ENCODE data around the gene CLK1. TPM values are rescaled to one million over a fixed set of nuclear protein-coding genes. Genes with fewer than 3 reads are reported as not detected.

CLK1 gene
- total RNA-seq, 2 experiments from 2014 or later = 74.9 to 104 TPM

GRCh38 chr2:200909958-200910357 is 45.5 kb upstream of the CLK1 start:
- BruUV-seq (replicated peaks) = no TSS peak
- TF ChIP-seq, protein P1, sequence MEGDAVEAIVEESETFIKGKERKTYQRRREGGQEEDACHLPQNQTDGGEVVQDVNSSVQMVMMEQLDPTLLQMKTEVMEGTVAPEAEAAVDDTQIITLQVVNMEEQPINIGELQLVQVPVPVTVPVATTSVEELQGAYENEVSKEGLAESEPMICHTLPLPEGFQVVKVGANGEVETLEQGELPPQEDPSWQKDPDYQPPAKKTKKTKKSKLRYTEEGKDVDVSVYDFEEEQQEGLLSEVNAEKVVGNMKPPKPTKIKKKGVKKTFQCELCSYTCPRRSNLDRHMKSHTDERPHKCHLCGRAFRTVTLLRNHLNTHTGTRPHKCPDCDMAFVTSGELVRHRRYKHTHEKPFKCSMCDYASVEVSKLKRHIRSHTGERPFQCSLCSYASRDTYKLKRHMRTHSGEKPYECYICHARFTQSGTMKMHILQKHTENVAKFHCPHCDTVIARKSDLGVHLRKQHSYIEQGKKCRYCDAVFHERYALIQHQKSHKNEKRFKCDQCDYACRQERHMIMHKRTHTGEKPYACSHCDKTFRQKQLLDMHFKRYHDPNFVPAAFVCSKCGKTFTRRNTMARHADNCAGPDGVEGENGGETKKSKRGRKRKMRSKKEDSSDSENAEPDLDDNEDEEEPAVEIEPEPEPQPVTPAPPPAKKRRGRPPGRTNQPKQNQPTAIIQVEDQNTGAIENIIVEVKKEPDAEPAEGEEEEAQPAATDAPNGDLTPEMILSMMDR (conservative IDR thresholded peaks at IDR 0.05; ENCODE audit: low read length) = no peak
- TF ChIP-seq EZH2phosphoT487 (IDR thresholded peaks at IDR 0.05; ENCODE audit: borderline replicate concordance, low read depth, low read length) = no peak
- ChIA-PET POLR2A (interaction anchor here (0.6 kb wide), 1 partner anchor 38 kb away, joined by 3 read pairs; no protein-coding TSS in a partner anchor), CTCF (ENCODE audit: unreplicated experiment) (no interaction called here)
- H4K20me1 ChIP-seq (ENCODE audit: insufficient read depth, low read length) = no peaks in the 10 kb centered on the region
- H3K36me3 ChIP-seq (ENCODE audit: insufficient read depth, low read length) = peaks cover 86% of the 10 kb centered on the region
- no peaks in the 10 kb centered on the region for H3K9me2 ChIP-seq (ENCODE audit: insufficient read depth, low read length)
- H3K4me1 ChIP-seq (ENCODE audit: insufficient read depth, low read length, poor library complexity, severe bottlenecking) = no peaks in the 10 kb centered on the region
- H3K4me2 ChIP-seq (ENCODE audit: low read length) = no peak overlapping the region
- DNase-seq (ENCODE audit: low spot score) = no peak
- intact Hi-C loops (cut with micrococcal nuclease; ENCODE audit: unreplicated experiment) = loop anchor here (5.0 kb wide), 1 partner anchor 247 kb away; no protein-coding TSS in a partner anchor
- no peak overlapping the region for H3K4me3 ChIP-seq (ENCODE audit: low read depth, low read length, poor library complexity, severe bottlenecking)
- no peaks in the 10 kb centered on the region for H3K79me2 ChIP-seq (ENCODE audit: insufficient read depth, low read depth, low read length)
- no peak overlapping the region for H2AFZ ChIP-seq (ENCODE audit: low read length)
- H3K27ac ChIP-seq (ENCODE audit: low read depth, low read length, poor library complexity, severe bottlenecking) = no peak overlapping the region
- no peaks in the 10 kb centered on the region for H3K9me3 ChIP-seq (ENCODE audit: low read length)

DNA sequence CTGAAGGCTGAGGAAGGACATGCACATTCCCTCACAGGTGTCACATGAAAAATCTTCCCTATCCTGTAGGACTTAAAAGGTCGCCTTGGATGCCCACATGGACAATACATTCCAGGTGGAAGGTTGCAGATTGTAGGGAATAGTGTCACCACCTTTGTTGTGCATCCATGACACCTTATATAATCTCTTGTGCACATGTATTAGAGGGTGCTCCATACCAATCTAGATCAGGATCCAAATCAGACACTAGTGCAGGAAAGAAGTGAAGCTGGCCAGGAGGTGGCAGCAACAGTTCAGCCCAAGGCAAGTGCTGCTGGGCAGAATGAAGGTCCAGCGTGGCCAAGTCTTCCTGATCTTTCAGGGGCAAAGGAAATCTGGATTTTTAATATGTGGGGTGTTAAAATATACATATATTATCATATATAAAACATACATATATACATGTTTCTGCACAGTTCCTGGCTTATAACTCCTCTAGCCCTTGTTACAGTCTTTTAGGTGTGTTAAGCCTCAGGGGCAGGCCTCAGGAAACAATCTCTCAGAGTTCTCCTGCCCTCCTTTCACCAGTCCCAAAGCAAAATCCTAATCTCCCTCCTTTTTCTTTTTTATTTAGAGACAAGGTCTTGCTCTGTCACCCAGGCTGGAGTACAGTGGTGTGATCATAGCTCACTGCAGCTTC is 41.3 kb upstream of the CLK1 start:
- DNase-seq (ENCODE audit: low spot score) = peak; percentile 68
- no peaks in the 10 kb centered on the region for H3K79me2 ChIP-seq (ENCODE audit: insufficient read depth, low read depth, low read length)

More for the DNA sequence above, 41.3 kb upstream of the CLK1 start:
- Histone ChIP-seq H3K9me3 (ENCODE audit: low read length) (no peaks in the 10 kb centered on the region), H4K20me1 (ENCODE audit: insufficient read depth, low read length) (no peaks in the 10 kb centered on the region), H3K36me3 (ENCODE audit: insufficient read depth, low read length) (peaks cover 91% of the 10 kb centered on the region), H3K4me1 (ENCODE audit: insufficient read depth, low read length, poor library complexity, severe bottlenecking) (peaks cover 5% of the 10 kb centered on the region), H3K4me3 (ENCODE audit: low read depth, low read length, poor library complexity, severe bottlenecking) (no peak overlapping the region), H3K4me2 (ENCODE audit: low read length) (no peak overlapping the region), H2AFZ (ENCODE audit: low read length) (no peak overlapping the region), H3K27ac (ENCODE audit: low read depth, low read length, poor library complexity, severe bottlenecking) (no peak overlapping the region), H3K9me2 (ENCODE audit: insufficient read depth, low read length) (no peaks in the 10 kb centered on the region)
- BruUV-seq (replicated peaks) = no TSS peak
- POLR2A ChIA-PET = interaction anchor here (0.6 to 1.5 kb wide), 6 partner anchors 8 to 375 kb away, joined by 3 to 5 read pairs (median 3); no protein-coding TSS in a partner anchor
- CTCF ChIA-PET (ENCODE audit: unreplicated experiment) = interaction anchor here (0.6 to 1.8 kb wide), 3 partner anchors 164 to 326 kb away, joined by 3 to 7 read pairs (median 6); no protein-coding TSS in a partner anchor
- no peak for TF ChIP-seq EZH2phosphoT487 (IDR thresholded peaks at IDR 0.05; ENCODE audit: borderline replicate concordance, low read depth, low read length)
- TF ChIP-seq, protein P1 (conservative IDR thresholded peaks at IDR 0.05; ENCODE audit: low read length) = peak; percentile 87
- intact Hi-C loops (cut with micrococcal nuclease; ENCODE audit: unreplicated experiment) = loop anchor here (1.0 to 5.0 kb wide), 4 partner anchors 213 to 327 kb away; no protein-coding TSS in a partner anchor
